Prostate gland (tissue), 2 donors: ENCODE data around the gene IL17A.

Experiments used
- POLR2A ChIP-seq: fragments of 450-650 bp; IDR thresholded peaks from one replicate; pipeline ENCODE4 v1.6.1; 2016; ENCODE audit warnings: antibody characterized with exemption, mild to moderate bottlenecking
- TF ChIP-seq, protein P1 (sequence below), 4 experiments: fragments of 200-600 bp in 2 of 4; fragments of 450-650 bp in 2 of 4; sonication (generic) in 2 of 4; IDR thresholded peaks; 1 replicate in 3 of 4; 2 replicates in 1 of 4; pipeline ENCODE4 v1.5.1; 2016 to 2019; ENCODE audit warnings: antibody characterized with exemption in 4 of 4, mild to moderate bottlenecking in 2 of 4, moderate library complexity in 2 of 4

DNA sequence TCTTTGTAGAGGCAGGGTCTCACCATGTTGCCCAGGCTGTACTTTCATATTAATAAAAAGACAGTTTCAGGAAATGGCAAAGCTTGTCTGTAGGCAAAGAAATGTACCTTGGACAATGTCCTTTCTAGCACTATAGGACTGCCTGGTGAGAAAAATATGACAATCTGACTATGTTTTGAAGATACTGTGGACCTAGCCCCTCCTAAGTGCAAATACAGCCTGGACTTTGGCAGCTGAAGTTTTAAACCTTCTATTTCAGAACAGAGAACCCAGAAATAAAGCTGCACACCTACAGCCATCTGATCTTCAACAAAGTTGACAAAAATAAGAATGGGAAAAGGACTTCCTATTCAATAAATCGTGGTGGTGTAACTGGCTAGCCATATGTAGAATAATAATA lies 18.9 kb upstream of the IL17A start:
- TF ChIP-seq, protein P1, sequence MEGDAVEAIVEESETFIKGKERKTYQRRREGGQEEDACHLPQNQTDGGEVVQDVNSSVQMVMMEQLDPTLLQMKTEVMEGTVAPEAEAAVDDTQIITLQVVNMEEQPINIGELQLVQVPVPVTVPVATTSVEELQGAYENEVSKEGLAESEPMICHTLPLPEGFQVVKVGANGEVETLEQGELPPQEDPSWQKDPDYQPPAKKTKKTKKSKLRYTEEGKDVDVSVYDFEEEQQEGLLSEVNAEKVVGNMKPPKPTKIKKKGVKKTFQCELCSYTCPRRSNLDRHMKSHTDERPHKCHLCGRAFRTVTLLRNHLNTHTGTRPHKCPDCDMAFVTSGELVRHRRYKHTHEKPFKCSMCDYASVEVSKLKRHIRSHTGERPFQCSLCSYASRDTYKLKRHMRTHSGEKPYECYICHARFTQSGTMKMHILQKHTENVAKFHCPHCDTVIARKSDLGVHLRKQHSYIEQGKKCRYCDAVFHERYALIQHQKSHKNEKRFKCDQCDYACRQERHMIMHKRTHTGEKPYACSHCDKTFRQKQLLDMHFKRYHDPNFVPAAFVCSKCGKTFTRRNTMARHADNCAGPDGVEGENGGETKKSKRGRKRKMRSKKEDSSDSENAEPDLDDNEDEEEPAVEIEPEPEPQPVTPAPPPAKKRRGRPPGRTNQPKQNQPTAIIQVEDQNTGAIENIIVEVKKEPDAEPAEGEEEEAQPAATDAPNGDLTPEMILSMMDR (IDR thresholded peaks at IDR 0.05): no peak
- no peak for TF ChIP-seq POLR2A
